ENCODE measurements around the gene KLRK1.
"Not testable (repeated sequence)": the region's sequence is repeated elsewhere in the genome, so short reads cannot be mapped to it uniquely, and the experiment has no call there.

The KLRK1 gene

DNA sequence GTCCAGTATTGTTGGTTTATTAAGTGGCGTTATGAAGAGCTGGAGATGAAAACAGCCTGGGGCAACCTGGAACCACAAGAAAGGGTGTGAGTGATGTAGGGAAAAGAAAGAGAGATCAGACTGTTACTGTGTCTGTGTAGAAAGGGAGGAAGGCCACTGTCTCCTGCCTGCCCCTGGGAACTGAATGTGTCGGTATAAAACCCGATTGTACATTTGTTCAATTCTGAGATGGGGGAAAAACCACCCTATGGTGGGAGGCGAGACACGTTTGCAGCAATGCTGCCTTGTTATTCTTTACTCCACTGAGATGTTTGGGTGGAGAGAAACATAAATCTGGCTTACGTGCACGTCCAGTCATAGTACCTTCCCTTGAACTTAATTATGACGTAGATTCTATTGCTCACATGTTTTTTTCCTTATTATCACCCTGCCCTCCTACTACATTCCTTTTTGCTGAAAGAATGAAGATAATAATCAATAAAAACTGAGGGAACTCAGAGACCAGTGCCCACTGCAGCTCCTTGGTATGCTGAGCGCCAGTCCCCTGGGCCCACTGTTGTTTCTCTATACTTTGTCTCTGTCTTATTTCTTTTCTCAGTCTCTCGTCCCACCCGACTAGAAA lies 4.8 kb upstream of the KLRK1 start:
- not testable (repeated sequence) for H3K36me3 ChIP-seq (ENCODE audit: control insufficient read depth in 2 of 2, insufficient read depth in 1 of 2, low read length in 2 of 2); H3K9me3 ChIP-seq (ENCODE audit: control insufficient read depth, insufficient read depth, low read depth, low read length); H3K4me3 ChIP-seq (ENCODE audit: low read depth, low read length)
- H3K27ac ChIP-seq (ENCODE audit: extremely low read depth, low read depth, low read length): peak overlapping the region; percentile 53; the same call in 1 of the 2 replicates
- H3K4me1 ChIP-seq (ENCODE audit: control insufficient read depth, insufficient read depth, low read length): peaks cover 22% of the 10 kb centered on the region
- POLR2A ChIA-PET: interaction anchor here (1.3 kb wide), 1 partner anchor 10 kb away, joined by 3 read pairs; no protein-coding TSS in a partner anchor
- CTCF ChIA-PET: interaction anchor here (0.6 kb wide), 1 partner anchor 256 kb away, joined by 4 read pairs; no protein-coding TSS in a partner anchor
- peak; percentile 30; the same call in 1 of the 2 replicates for TF ChIP-seq ZNF366 (tag by site-specific recombination; conservative IDR thresholded peaks at IDR 0.05)
- peak; percentile 75 for TF ChIP-seq PRDM1 (tag by site-specific recombination; IDR thresholded peaks at IDR 0.05)
- 0 out of 2 replicates have a peak, but pooled peaks have one; percentile 13 for TF ChIP-seq ZBTB17 (tag by site-specific recombination; IDR thresholded peaks at IDR 0.05)
- TF ChIP-seq ZNF629 (tag by site-specific recombination; IDR thresholded peaks at IDR 0.05): peak; percentile 84
- peak; percentile 74; the same call in 1 of the 2 replicates for TF ChIP-seq ZBTB21 (tag by site-specific recombination; IDR thresholded peaks at IDR 0.05)
- peak; percentile 52 for TF ChIP-seq WT1 (tag by site-specific recombination; IDR thresholded peaks at IDR 0.05)
- TF ChIP-seq, protein P1, sequence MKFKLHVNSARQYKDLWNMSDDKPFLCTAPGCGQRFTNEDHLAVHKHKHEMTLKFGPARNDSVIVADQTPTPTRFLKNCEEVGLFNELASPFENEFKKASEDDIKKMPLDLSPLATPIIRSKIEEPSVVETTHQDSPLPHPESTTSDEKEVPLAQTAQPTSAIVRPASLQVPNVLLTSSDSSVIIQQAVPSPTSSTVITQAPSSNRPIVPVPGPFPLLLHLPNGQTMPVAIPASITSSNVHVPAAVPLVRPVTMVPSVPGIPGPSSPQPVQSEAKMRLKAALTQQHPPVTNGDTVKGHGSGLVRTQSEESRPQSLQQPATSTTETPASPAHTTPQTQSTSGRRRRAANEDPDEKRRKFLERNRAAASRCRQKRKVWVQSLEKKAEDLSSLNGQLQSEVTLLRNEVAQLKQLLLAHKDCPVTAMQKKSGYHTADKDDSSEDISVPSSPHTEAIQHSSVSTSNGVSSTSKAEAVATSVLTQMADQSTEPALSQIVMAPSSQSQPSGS (tag by site-specific recombination; IDR thresholded peaks at IDR 0.05; ENCODE audit: low read depth): peak; percentile 35; the same call in 1 of the 2 replicates
- TF ChIP-seq ZXDB (tag by site-specific recombination; IDR thresholded peaks at IDR 0.05): peak; percentile 26; the same call in 1 of the 2 replicates
- TF ChIP-seq OSR2 (tag by site-specific recombination; IDR thresholded peaks at IDR 0.05): 0 out of 2 replicates have a peak, but pooled peaks have one; percentile 7
- TF ChIP-seq KLF17 (tag by site-specific recombination; IDR thresholded peaks at IDR 0.05): peak; percentile 63; the same call in 1 of the 2 replicates

GRCh38 chr12:10393291-10393690 lies 3.5 kb upstream of the KLRK1 start:
- Histone ChIP-seq H3K36me3 (ENCODE audit: control insufficient read depth in 2 of 2, insufficient read depth in 1 of 2, low read length in 2 of 2) (no peaks in the 10 kb centered on the region), H3K4me3 (ENCODE audit: low read depth, low read length) (no peak overlapping the region), H3K4me1 (ENCODE audit: control insufficient read depth, insufficient read depth, low read length) (peaks cover 22% of the 10 kb centered on the region), H3K9me3 (ENCODE audit: control insufficient read depth, insufficient read depth, low read depth, low read length) (no peaks in the 10 kb centered on the region), H3K27ac (ENCODE audit: extremely low read depth, low read depth, low read length) (no peak overlapping the region)
- CTCF ChIA-PET: interaction anchor here (0.5 kb wide), 1 partner anchor 57 kb away, joined by 3 read pairs; no protein-coding TSS in a partner anchor
- POLR2A ChIA-PET: interaction anchor here (1.0 to 1.3 kb wide), 2 partner anchors 28 to 180 kb away, joined by 3 to 12 read pairs; partner anchors contain the start of gene GABARAPL1
- TF ChIP-seq ZNF692 (tag by site-specific recombination; IDR thresholded peaks at IDR 0.05) (0 out of 2 replicates have a peak, but pooled peaks have one; percentile 39), ZNF600 (tag by site-specific recombination; IDR thresholded peaks at IDR 0.05) (no peak), ZNF114 (tag by site-specific recombination; IDR thresholded peaks at IDR 0.05) (no peak), ZNF660 (tag by site-specific recombination; IDR thresholded peaks at IDR 0.05) (0 out of 2 replicates have a peak, but pooled peaks have one; percentile 55), ZNF148 (tag by site-specific recombination; IDR thresholded peaks at IDR 0.05; ENCODE audit: borderline replicate concordance) (peak; percentile 18; the same call in 1 of the 2 replicates), ZNF791 (tag by site-specific recombination; IDR thresholded peaks at IDR 0.05) (no peak), ZNF843 (tag by site-specific recombination; IDR thresholded peaks at IDR 0.05) (peak; percentile 56; the same call in 1 of the 2 replicates), ZNF366 (tag by site-specific recombination; conservative IDR thresholded peaks at IDR 0.05) (peak; percentile 90), ZNF362 (tag by site-specific recombination; IDR thresholded peaks at IDR 0.05) (peak; percentile 44; the same call in 1 of the 2 replicates)
- TF ChIP-seq, protein P2, sequence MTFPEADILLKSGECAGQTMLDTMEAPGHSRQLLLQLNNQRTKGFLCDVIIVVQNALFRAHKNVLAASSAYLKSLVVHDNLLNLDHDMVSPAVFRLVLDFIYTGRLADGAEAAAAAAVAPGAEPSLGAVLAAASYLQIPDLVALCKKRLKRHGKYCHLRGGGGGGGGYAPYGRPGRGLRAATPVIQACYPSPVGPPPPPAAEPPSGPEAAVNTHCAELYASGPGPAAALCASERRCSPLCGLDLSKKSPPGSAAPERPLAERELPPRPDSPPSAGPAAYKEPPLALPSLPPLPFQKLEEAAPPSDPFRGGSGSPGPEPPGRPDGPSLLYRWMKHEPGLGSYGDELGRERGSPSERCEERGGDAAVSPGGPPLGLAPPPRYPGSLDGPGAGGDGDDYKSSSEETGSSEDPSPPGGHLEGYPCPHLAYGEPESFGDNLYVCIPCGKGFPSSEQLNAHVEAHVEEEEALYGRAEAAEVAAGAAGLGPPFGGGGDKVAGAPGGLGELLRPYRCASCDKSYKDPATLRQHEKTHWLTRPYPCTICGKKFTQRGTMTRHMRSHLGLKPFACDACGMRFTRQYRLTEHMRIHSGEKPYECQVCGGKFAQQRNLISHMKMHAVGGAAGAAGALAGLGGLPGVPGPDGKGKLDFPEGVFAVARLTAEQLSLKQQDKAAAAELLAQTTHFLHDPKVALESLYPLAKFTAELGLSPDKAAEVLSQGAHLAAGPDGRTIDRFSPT (tag by site-specific recombination; IDR thresholded peaks at IDR 0.05): no peak
- TF ChIP-seq, protein P3, sequence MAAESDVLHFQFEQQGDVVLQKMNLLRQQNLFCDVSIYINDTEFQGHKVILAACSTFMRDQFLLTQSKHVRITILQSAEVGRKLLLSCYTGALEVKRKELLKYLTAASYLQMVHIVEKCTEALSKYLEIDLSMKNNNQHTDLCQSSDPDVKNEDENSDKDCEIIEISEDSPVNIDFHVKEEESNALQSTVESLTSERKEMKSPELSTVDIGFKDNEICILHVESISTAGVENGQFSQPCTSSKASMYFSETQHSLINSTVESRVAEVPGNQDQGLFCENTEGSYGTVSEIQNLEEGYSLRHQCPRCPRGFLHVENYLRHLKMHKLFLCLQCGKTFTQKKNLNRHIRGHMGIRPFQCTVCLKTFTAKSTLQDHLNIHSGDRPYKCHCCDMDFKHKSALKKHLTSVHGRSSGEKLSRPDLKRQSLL (tag by site-specific recombination; IDR thresholded peaks at IDR 0.05): no peak

Data from HEK293 (cell line).